A549 treated with CORT108297 at 1 μM for 4 hours (cell line): ENCODE data around the gene RASGEF1B. TPM values are rescaled to one million over a fixed set of nuclear protein-coding genes. Genes with fewer than 3 reads are reported as not detected.

Source experiments
- total RNA-seq: library from RNA; stranded (reverse); fragments of 200-300 nt; extraction: Qiagen RNA extraction; gene quantifications from 5 replicates; pipeline ENCODE4 v1.2.3, GENCODE V29; 2022

RASGEF1B gene
- not detected in 5 replicates for total RNA-seq

DNA sequence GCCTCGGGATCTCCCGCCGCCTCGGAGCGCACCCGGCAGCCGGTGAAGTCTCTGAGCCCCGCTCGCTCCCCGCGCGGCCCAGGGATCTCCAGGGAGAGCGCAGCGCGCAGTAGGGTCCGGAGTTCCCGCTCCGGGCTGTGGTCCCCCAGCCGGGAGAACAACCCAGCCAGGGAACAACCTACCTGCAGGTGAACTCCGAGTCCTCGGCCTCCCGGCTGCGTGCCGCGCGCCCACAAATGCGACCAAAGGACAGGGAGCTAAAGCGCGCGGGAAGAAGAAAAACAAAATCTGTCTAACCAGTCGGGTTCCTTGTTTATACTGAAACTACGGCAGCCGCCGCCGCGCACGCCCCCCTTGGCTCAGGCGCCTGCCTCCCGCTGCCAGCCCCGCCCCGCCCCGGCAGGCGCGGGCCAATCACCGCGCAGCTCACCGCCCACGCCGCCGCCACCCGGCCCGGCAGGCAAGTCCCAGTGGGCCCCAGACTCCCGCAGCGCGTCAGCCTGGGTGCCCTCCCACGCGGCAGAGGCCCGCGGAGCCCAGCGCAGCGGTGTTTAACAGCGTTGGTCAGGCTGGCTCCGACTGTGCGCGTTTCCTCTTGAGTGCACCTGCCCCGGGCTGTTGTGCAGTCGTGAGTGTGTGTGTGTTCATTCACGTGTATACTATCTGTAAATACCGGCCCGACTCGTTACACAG is at the start of gene RASGEF1B:
Gene RASGEF1B (minus strand): TSS at position 320 of the 693 bp plus-strand sequence. CDS start 12,399 bp downstream, outside the sequence.

